ENCODE measurements around the gene MTR.

- TF ChIP-seq EGR1 (IDR thresholded peaks at IDR 0.05; ENCODE audit: low read depth in 2 of 2) = no peak
- TF ChIP-seq CTCF (IDR thresholded peaks at IDR 0.05; ENCODE audit: low read depth, low read length, missing input control) = no peak
- TF ChIP-seq YY1 (IDR thresholded peaks at IDR 0.05) = no peak
- TF ChIP-seq RAD21 (IDR thresholded peaks at IDR 0.05) = no peak
- TF ChIP-seq TAF1 (conservative IDR thresholded peaks at IDR 0.05) = no peak
- no peak for TF ChIP-seq HNF4A (conservative IDR thresholded peaks at IDR 0.05)
- TF ChIP-seq NR2F2 (IDR thresholded peaks at IDR 0.05) = no peak
- TF ChIP-seq ATF3 (IDR thresholded peaks at IDR 0.05) = no peak
- no peak for TF ChIP-seq SP1 (IDR thresholded peaks at IDR 0.05)
- no peak for TF ChIP-seq GABPA (IDR thresholded peaks at IDR 0.05 in 1 of 2, conservative IDR thresholded peaks at IDR 0.05 in 1 of 2)
- no peak for TF ChIP-seq MAX (IDR thresholded peaks at IDR 0.05)
These were observed 121.2 kb downstream of the MTR start for GRCh38 chr1:236916131-236916800.
